ENCODE results near the gene SPATA9. TPM values are rescaled to one million over a fixed set of nuclear protein-coding genes. Genes with fewer than 3 reads are reported as not detected.

Gene SPATA9
- total RNA-seq, 1 donor from 2014 or later = not detected

DNA sequence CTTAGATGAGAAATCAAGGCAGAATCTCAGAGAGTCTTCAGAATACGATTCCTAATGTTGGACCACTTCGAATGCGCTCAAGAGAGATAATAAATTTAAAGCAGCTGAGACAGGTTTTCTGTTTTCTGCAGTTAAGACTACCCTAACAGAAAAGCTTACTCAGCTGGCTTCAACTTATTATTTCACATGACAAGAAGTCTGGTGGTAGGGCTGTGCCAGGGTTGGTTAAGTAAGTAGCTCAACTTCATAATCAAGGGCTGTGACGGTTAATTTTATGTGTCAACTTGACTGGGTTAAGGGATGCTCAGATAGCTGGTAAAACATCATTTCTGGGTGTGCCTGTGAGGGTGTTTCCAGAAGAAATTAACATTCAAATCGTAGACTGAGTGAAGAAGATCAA is 59.1 kb downstream of the SPATA9 start:
- DNase-seq (no peak), ATAC-seq (no peak)
- H3K4me1 ChIP-seq = peaks cover 23% of the 10 kb centered on the region
- intact Hi-C loops (cut with DNase I) = no loop called here
- no peaks in the 10 kb centered on the region for H3K36me3 ChIP-seq
- H3K27ac ChIP-seq = no peak overlapping the region
- TF ChIP-seq, protein P1, sequence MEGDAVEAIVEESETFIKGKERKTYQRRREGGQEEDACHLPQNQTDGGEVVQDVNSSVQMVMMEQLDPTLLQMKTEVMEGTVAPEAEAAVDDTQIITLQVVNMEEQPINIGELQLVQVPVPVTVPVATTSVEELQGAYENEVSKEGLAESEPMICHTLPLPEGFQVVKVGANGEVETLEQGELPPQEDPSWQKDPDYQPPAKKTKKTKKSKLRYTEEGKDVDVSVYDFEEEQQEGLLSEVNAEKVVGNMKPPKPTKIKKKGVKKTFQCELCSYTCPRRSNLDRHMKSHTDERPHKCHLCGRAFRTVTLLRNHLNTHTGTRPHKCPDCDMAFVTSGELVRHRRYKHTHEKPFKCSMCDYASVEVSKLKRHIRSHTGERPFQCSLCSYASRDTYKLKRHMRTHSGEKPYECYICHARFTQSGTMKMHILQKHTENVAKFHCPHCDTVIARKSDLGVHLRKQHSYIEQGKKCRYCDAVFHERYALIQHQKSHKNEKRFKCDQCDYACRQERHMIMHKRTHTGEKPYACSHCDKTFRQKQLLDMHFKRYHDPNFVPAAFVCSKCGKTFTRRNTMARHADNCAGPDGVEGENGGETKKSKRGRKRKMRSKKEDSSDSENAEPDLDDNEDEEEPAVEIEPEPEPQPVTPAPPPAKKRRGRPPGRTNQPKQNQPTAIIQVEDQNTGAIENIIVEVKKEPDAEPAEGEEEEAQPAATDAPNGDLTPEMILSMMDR (IDR thresholded peaks at IDR 0.05) = no peak
- H3K9me3 ChIP-seq = no peaks in the 10 kb centered on the region
- no peaks in the 10 kb centered on the region for H3K27me3 ChIP-seq (ENCODE audit: low read depth)
- H3K4me3 ChIP-seq = no peak overlapping the region

DNA sequence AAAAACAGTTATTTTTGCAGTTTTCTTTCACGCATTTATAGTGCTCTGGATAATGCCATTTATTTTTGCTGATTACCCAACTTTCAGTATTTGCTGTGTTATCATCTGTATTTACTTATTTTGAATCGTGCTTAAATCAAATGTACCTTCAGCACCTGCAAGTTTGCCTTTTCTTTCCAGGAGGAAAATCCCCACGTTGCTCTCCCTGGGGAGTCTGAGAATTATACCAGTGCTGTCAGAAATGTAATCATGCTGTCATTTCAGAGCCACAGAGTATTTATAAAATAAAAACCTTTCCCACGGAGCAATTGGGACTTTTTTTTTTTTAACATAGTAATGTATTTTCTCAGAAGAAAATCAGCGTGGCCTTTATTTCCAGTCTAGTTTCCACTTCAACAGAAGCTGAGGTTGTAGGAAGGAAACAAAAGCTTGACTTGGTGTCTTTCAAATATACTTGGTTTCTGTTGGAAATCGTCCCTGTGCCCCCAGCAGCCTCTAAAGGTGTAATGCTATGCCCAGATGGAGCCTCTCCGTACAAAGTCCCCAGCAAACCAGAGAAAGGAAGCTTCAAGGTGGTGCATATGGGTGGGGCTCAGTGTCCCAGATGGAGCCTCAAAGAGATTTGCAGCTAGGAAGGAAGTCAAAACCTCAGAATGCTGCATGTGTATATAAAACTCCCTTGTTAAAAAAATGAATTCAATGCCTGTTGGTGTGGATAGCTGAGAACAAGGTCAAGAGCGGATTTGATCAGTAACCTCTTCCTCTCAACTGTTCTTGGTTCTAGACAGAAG is 60.8 kb downstream of the SPATA9 start:
- Histone ChIP-seq H3K27me3 (ENCODE audit: low read depth) (no peaks in the 10 kb centered on the region), H3K27ac (no peak overlapping the region), H3K4me3 (peak overlapping the region; percentile 70), H3K36me3 (no peaks in the 10 kb centered on the region), H3K4me1 (peaks cover 23% of the 10 kb centered on the region), H3K9me3 (no peaks in the 10 kb centered on the region)
- TF ChIP-seq, protein P1 (IDR thresholded peaks at IDR 0.05) = no peak
- intact Hi-C loops (cut with DNase I) = no loop called here
- ATAC-seq (no peak), DNase-seq (no peak)

DNA sequence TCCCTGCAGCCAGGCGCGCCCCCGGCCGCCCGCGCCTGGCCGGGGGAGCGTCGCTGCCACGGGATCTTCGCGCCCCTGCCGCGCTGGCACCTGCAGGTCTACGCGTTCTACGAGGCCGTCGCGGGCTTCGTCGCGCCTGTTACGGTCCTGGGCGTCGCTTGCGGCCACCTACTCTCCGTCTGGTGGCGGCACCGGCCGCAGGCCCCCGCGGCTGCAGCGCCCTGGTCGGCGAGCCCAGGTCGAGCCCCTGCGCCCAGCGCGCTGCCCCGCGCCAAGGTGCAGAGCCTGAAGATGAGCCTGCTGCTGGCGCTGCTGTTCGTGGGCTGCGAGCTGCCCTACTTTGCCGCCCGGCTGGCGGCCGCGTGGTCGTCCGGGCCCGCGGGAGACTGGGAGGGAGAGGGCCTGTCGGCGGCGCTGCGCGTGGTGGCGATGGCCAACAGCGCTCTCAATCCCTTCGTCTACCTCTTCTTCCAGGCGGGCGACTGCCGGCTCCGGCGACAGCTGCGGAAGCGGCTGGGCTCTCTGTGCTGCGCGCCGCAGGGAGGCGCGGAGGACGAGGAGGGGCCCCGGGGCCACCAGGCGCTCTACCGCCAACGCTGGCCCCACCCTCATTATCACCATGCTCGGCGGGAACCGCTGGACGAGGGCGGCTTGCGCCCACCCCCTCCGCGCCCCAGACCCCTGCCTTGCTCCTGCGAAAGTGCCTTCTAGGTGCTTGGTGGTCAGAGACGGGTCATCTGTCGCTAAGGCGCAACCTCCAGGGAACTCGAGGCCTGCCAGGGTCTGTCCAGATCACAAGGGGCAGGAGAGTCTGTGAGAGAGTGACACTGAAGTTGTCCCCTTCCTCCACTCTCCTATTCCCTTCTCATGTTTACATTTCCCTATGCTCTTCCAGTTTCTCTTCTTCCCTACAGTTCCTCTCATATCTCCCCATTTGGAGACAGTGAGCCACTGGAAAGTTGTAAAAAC is 61.6 kb downstream of the SPATA9 start:
- TF ChIP-seq, protein P1 (IDR thresholded peaks at IDR 0.05) = no peak
- DNase-seq (peak; percentile 53), ATAC-seq (peak; percentile 72 to 78)
- intact Hi-C loops (cut with DNase I) = no loop called here
- Histone ChIP-seq H3K4me3 (peak overlapping the region; percentile 70), H3K27me3 (ENCODE audit: low read depth) (no peaks in the 10 kb centered on the region), H3K36me3 (no peaks in the 10 kb centered on the region), H3K4me1 (peaks cover 23% of the 10 kb centered on the region), H3K27ac (peak overlapping the region; percentile 74), H3K9me3 (no peaks in the 10 kb centered on the region)

DNA sequence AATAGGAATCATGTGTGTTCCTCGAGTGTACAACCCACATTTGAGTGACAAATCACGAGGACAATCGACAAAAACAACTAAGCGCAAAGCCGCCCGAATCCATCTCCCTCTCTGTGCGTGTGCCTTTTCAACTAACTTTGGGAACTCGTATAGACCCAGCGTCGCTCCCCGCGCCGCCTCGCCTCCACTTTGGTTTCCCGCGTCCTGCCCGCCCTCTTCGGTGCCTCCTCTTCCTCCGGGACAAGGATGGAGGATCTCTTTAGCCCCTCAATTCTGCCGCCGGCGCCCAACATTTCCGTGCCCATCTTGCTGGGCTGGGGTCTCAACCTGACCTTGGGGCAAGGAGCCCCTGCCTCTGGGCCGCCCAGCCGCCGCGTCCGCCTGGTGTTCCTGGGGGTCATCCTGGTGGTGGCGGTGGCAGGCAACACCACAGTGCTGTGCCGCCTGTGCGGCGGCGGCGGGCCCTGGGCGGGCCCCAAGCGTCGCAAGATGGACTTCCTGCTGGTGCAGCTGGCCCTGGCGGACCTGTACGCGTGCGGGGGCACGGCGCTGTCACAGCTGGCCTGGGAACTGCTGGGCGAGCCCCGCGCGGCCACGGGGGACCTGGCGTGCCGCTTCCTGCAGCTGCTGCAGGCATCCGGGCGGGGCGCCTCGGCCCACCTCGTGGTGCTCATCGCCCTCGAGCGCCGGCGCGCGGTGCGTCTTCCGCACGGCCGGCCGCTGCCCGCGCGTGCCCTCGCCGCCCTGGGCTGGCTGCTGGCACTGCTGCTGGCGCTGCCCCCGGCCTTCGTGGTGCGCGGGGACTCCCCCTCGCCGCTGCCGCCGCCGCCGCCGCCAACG is 62.5 kb downstream of the SPATA9 start, which contains the start of gene GPR150:
Gene GPR150, plus strand, starts transcription at position 58 of the 840 bp plus-strand sequence. Its CDS starts 189 bp downstream, at position 247.
- ATAC-seq = peak; percentile 78 to 84
- H3K27ac ChIP-seq = peak within 1 kb of the TSS; percentile 74
- no peaks in the 10 kb centered on the region for H3K36me3 ChIP-seq
- TF ChIP-seq, protein P1 (IDR thresholded peaks at IDR 0.05) = no peak
- DNase-seq = peak; percentile 79
- no peaks in the 10 kb centered on the region for H3K27me3 ChIP-seq (ENCODE audit: low read depth)
- peaks cover 23% of the 10 kb centered on the region for H3K4me1 ChIP-seq
- intact Hi-C loops (cut with DNase I) = no loop called here
- H3K9me3 ChIP-seq = no peaks in the 10 kb centered on the region
- H3K4me3 ChIP-seq = peak within 1 kb of the TSS; percentile 70
